Measurements from ENCODE around the gene CCR1.

GRCh38 chr3:46192939-46193338 is 15.2 kb downstream of the CCR1 start:
- TF ChIP-seq GATA2 (IDR thresholded peaks at IDR 0.05; ENCODE audit: low read depth, low read length), result no peak
- TF ChIP-seq GATA3 (IDR thresholded peaks at IDR 0.05; ENCODE audit: low read depth, low read length), result no peak
